K562 (cell line): ENCODE data around the gene RER1. TPM values are rescaled to one million over a fixed set of nuclear protein-coding genes. Genes with fewer than 3 reads are reported as not detected.

ENCODE experiments used
- ATAC-seq: fragments of 200-7000 bp; cut with Tn5 transposase; 3 replicates; pipeline ENCODE4 v1.9.1; 2020; ENCODE audit warnings: moderate library complexity
- BruUV-seq: library from RNA; stranded (reverse); fragments of 400-500 nt; replicated peaks from 2 replicates; lab custom pipeline; 2021; lab: Mats Ljungman, UMichigan
- CTCF ChIA-PET: fragments of 300-600 bp; formaldehyde crosslinking; extraction: SDS; loops from one replicate; lab custom pipeline; 2021; ENCODE audit warnings: low intra/inter-chr PET ratio; lab: Yijun Ruan, JAX
- POLR2A ChIA-PET: fragments of 300-600, 350-650 bp; sonication (Branson Sonifier 250); formaldehyde crosslinking; extraction: SDS; loops from one replicate; lab custom pipeline; 2021; ENCODE audit warnings: antibody characterized with exemption, inconsistent platforms; lab: Yijun Ruan, JAX
- DNase-seq, 4 experiments: peaks; one replicate each; pipeline versions ENCODE4 v3.0.0 to v3.0.0-alpha.2; 2011 to 2018; ENCODE audit warnings: low spot score in 3 of 4, mixed read lengths in 3 of 4; ENCODE audit errors: extremely low read depth in 1 of 4
- FAIRE-seq: peaks from 2 replicates; lab custom pipeline; 2011; peaks lifted over from hg19 to GRCh38; lab: Jason Lieb, UNC
- H2AFZ ChIP-seq: 2 replicates; pipeline ENCODE4 v1.6.0; 2011; ENCODE audit warnings: low read depth, low read length, control low read depth, inconsistent platforms
- H3K27ac ChIP-seq: fragments of 200-600 bp; 3 replicates; pipeline ENCODE4 v1.8.0; 2011; ENCODE audit warnings: low read depth, mild to moderate bottlenecking, control low read depth, inconsistent platforms, low read length, moderate library complexity, mixed read lengths; ENCODE audit errors: extremely low read depth
- H3K27me3 ChIP-seq, 2 experiments: fragments of 300-600 bp in 1 of 2; 2 replicates in 1 of 2; 3 replicates in 1 of 2; pipeline versions ENCODE4 v1.6.0 to v1.8.0; 2011; ENCODE audit warnings: inconsistent platforms in 2 of 2, low read length in 2 of 2, mild to moderate bottlenecking in 1 of 2, mixed read lengths in 1 of 2, moderate library complexity in 1 of 2; ENCODE audit not compliant: control insufficient read depth in 2 of 2, insufficient read depth in 2 of 2
- H3K36me3 ChIP-seq: fragments of 300-600 bp; 3 replicates; pipeline ENCODE4 v1.8.0; 2011; ENCODE audit warnings: mild to moderate bottlenecking, low read length, inconsistent platforms; ENCODE audit not compliant: control insufficient read depth, insufficient read depth
- H3K4me1 ChIP-seq, 2 experiments: fragments of 200-600 bp in 1 of 2; replicated peaks in 1 of 2; 2 replicates in 1 of 2; 3 replicates in 1 of 2; pipeline versions ENCODE4 v1.5.1 to v1.8.0; 2011; ENCODE audit warnings: inconsistent platforms in 2 of 2, low read length in 2 of 2, mild to moderate bottlenecking in 1 of 2, mixed read lengths in 1 of 2, moderate library complexity in 1 of 2; ENCODE audit not compliant: control insufficient read depth in 2 of 2, insufficient read depth in 2 of 2
- H3K4me2 ChIP-seq: 2 replicates; pipeline ENCODE4 v1.6.1; 2011; ENCODE audit warnings: low read length, control low read depth, inconsistent platforms, mixed read lengths; ENCODE audit not compliant: insufficient read depth
- H3K4me3 ChIP-seq: fragments of 200-600 bp; sonication (generic), shearing (Covaris generic); 2 replicates; pipeline ENCODE4 v1.5.1; 2016; ENCODE audit warnings: control low read depth, inconsistent platforms
- H3K79me2 ChIP-seq: fragments of 200-600 bp; 3 replicates; pipeline ENCODE4 v1.8.0; 2011; ENCODE audit warnings: low read length, inconsistent platforms; ENCODE audit not compliant: control insufficient read depth, insufficient read depth
- H3K9ac ChIP-seq, 2 experiments: 2 replicates each; pipeline versions ENCODE4 v1.6.0 to v1.6.1; 2011; ENCODE audit warnings: low read depth in 2 of 2, low read length in 2 of 2, control low read depth in 1 of 2, inconsistent platforms in 1 of 2, mild to moderate bottlenecking in 1 of 2, mixed read lengths in 1 of 2; ENCODE audit not compliant: insufficient read depth in 1 of 2
- H3K9me1 ChIP-seq: one replicate; pipeline ENCODE4 v1.6.0; 2011; ENCODE audit warnings: inconsistent platforms, mild to moderate bottlenecking, low read length, moderate library complexity; ENCODE audit not compliant: control insufficient read depth, insufficient read depth
- H3K9me3 ChIP-seq: replicated peaks from 2 replicates; pipeline ENCODE4 v1.5.1; 2011; ENCODE audit warnings: low read depth, low read length, inconsistent platforms; ENCODE audit not compliant: control insufficient read depth, insufficient read depth
- H4K20me1 ChIP-seq: replicated peaks from 2 replicates; pipeline ENCODE4 v1.6.1; 2011; ENCODE audit warnings: low read length, inconsistent platforms, mixed read lengths; ENCODE audit not compliant: control insufficient read depth, insufficient read depth
- DLX4 ChIP-seq: fragments of 250-450 bp; sonication (Bioruptor Pico); IDR thresholded peaks from 2 replicates; pipeline ENCODE4 v1.6.1; 2021; ENCODE audit warnings: mild to moderate bottlenecking
- EGR1 ChIP-seq: fragments of 450-650 bp; conservative IDR thresholded peaks from 2 replicates; pipeline ENCODE4 v1.6.1; 2017; ENCODE audit warnings: mild to moderate bottlenecking
- ZBTB2 ChIP-seq: fragments of 450-650 bp; IDR thresholded peaks from 2 replicates; pipeline ENCODE4 v1.6.1; 2016; ENCODE audit warnings: antibody characterized with exemption
- WGBS: fragments of 100-300 bp; shearing (Covaris generic); methylation state at CpG from one replicate; pipeline ENCODE4 v1.1.6; 2016; ENCODE audit warnings: low coverage, mixed read lengths; ENCODE audit not compliant: insufficient coverage; ENCODE audit errors: missing lambda C conversion rate; 5-methylcytosine and 5-hydroxymethylcytosine counted together
- in situ Hi-C: fragments of 300-500 bp; cut with MboI; formaldehyde crosslinking; loops from 4 replicates; pipeline ENCODE4 v1.15.0; 2018; ENCODE audit warnings: inconsistent platforms, mixed read lengths
- intact Hi-C: fragments of 100-400 bp; cut with micrococcal nuclease; formaldehyde crosslinking; loops from 2 replicates; pipeline ENCODE4 v1.14.2; 2022
- polyA plus RNA-seq, 8 experiments: library from polyadenylated mRNA; depleted of rRNA in 4 of 8; stranded (reverse) in 5 of 8; unstranded in 3 of 8; fragments of >200 nt; fragmentation: Nextera tagmentation in 2 of 8; fragmentation: Illumina TruSeq in 1 of 8; extraction: Ambion mirVana in 2 of 8; extraction: Trizol in 1 of 8; gene quantifications; 2 replicates each; pipeline versions ENCODE4 v1.2.1 to v1.2.3, GENCODE V29; 2011 to 2014; ENCODE audit warnings: inconsistent platforms in 1 of 8, missing spikeins in 1 of 8
- total RNA-seq, 7 experiments: library from RNA; depleted of rRNA in 6 of 7; stranded (reverse); fragments of >200 nt in 6 of 7; fragmentation: Illumina TruSeq in 2 of 7; extraction: Trizol in 2 of 7; gene quantifications; 2 replicates each; pipeline versions ENCODE4 v1.2.1 to v1.2.3, GENCODE V29; 2011 to 2021; ENCODE audit warnings: low replicate concordance in 1 of 7
- TF ChIP-seq, protein P1 (sequence below): fragments of 450-650 bp; formaldehyde crosslinking; conservative IDR thresholded peaks from 2 replicates; pipeline ENCODE4 v1.4.0; 2022; ENCODE audit warnings: mild to moderate bottlenecking, missing genetic modification characterization
- TF ChIP-seq, protein P2 (sequence below): sonication (generic); formaldehyde crosslinking; IDR thresholded peaks from 2 replicates; pipeline ENCODE4 v1.9.0; 2022; ENCODE audit warnings: mild to moderate bottlenecking, missing genetic modification reagents

RER1 gene
- total and polyA plus RNA-seq, 9 of the 15 experiments (the other 6 are each of a cell fraction or from before 2014, with no cell fraction given), result 19.6 to 354 (median 183) TPM

- in situ Hi-C loops, result no loop called here
- intact Hi-C loops, result no loop called here
- Histone ChIP-seq H3K4me2 (no peak overlapping the region), H3K79me2 (no peaks in the 10 kb centered on the region), H4K20me1 (no peaks in the 10 kb centered on the region; the same call in 1 of the 2 replicates), H3K27me3 (peaks cover 23 to 74% of the 10 kb centered on the region in 2 experiments), H3K4me3 (no peak overlapping the region), H3K27ac (no peak overlapping the region), H3K36me3 (no peaks in the 10 kb centered on the region), H3K4me1 (peaks cover 0 to 34% of the 10 kb centered on the region in 2 experiments; a peak in 2 of 5 replicates), H2AFZ (no peak overlapping the region), H3K9ac (no peak overlapping the region), H3K9me3 (no peaks in the 10 kb centered on the region), H3K9me1 (no peaks in the 10 kb centered on the region)
- CTCF ChIA-PET, result no interaction called here
- POLR2A ChIA-PET, result no interaction called here
- DNase-seq (no peak), FAIRE-seq (no peak), ATAC-seq (no peak)
- no TSS peak for BruUV-seq
- 1% methylated on average over 7 of the region's 7 CpGs for WGBS
- TF ChIP-seq ZBTB2, result no peak
- TF ChIP-seq, protein P1, sequence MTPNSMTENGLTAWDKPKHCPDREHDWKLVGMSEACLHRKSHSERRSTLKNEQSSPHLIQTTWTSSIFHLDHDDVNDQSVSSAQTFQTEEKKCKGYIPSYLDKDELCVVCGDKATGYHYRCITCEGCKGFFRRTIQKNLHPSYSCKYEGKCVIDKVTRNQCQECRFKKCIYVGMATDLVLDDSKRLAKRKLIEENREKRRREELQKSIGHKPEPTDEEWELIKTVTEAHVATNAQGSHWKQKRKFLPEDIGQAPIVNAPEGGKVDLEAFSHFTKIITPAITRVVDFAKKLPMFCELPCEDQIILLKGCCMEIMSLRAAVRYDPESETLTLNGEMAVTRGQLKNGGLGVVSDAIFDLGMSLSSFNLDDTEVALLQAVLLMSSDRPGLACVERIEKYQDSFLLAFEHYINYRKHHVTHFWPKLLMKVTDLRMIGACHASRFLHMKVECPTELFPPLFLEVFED (CRISPR knock-in tag), result no peak
Measured at GRCh38 chr1:2436876-2437275, 45.2 kb downstream of the RER1 start.

GRCh38 chr1:2437617-2438016, 46.0 kb downstream of the RER1 start:
- Histone ChIP-seq H2AFZ (no peak overlapping the region), H3K4me2 (no peak overlapping the region), H3K27me3 (peaks cover 26 to 74% of the 10 kb centered on the region in 2 experiments), H3K9ac (no peak overlapping the region), H3K9me1 (no peaks in the 10 kb centered on the region), H3K36me3 (no peaks in the 10 kb centered on the region), H3K9me3 (no peaks in the 10 kb centered on the region), H3K79me2 (no peaks in the 10 kb centered on the region), H3K27ac (no peak overlapping the region), H3K4me3 (no peak overlapping the region), H4K20me1 (no peaks in the 10 kb centered on the region; the same call in 1 of the 2 replicates), H3K4me1 (peaks cover 0 to 31% of the 10 kb centered on the region in 2 experiments; a peak in 2 of 5 replicates)
- ATAC-seq (no peak), FAIRE-seq (no peak), DNase-seq (no peak)
- TF ChIP-seq, protein P2, sequence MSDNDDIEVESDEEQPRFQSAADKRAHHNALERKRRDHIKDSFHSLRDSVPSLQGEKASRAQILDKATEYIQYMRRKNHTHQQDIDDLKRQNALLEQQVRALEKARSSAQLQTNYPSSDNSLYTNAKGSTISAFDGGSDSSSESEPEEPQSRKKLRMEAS (CRISPR knock-in tag), result 0 out of 2 replicates have a peak, but pooled peaks have one; percentile 18
- TF ChIP-seq DLX4, result no peak
- TF ChIP-seq EGR1, result 0 out of 2 replicates have a peak, but pooled peaks have one; percentile 21
- in situ Hi-C loops (no loop called here), intact Hi-C loops (no loop called here)
- ChIA-PET POLR2A (no interaction called here), CTCF (no interaction called here)
- under 1% methylated on average over 15 of the region's 15 CpGs for WGBS
- no TSS peak for BruUV-seq
